ENCODE measurements around the gene SLC7A5. TPM values are rescaled to one million over a fixed set of nuclear protein-coding genes. Genes with fewer than 3 reads are reported as not detected.

The SLC7A5 gene
- total and polyA plus RNA-seq, 2 donors (not counting 3 experiments of a cell fraction or from before 2014, with no cell fraction given): 14.1 to 29.2 TPM

DNA sequence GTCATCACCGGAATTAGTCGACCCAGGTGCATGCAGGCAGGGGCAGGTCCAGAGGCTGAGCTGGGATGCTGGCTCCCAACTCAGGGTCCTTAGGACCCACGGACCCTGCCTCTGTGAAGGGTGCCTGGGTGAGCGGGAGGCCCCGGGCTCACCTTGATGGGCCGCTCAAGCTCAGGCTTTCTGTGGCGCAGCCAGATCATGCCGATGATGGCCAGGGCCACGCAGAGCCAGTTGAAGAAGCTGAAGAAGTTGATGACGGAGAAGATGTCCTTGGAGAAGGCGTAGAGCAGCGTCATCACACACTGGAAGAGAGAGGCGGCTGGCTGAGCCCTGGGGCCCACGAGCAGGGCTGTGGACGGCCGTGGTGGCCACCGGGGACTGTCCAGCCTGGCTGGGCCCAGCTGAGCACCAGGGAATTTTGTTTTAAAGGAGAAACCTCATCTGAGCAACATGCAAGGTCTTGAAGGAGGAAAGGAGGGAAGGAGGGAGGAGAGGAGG, 32.9 kb downstream of the SLC7A5 start:
- Histone ChIP-seq H3K4me1 (ENCODE audit: control insufficient read depth, extremely low read depth, insufficient read depth, low read length) (peaks cover 30% of the 10 kb centered on the region), H3K9me1 (replicated peaks; ENCODE audit: control insufficient read depth, extremely low read depth, insufficient read depth, low read length) (no peaks in the 10 kb centered on the region), H3K27me3 (ENCODE audit: control insufficient read depth in 2 of 2, insufficient read depth in 2 of 2, low read length in 2 of 2) (no peaks in the 10 kb centered on the region), H3K4me3 (replicated peaks in 1 of 3; ENCODE audit: insufficient read depth in 1 of 3, low read depth in 1 of 3, low read length in 3 of 3) (no peak overlapping the region), H3K36me3 (ENCODE audit: control insufficient read depth in 2 of 2, extremely low read depth in 1 of 2, insufficient read depth in 2 of 2, low read length in 2 of 2) (peaks cover 3 to 4% of the 10 kb centered on the region in 2 experiments), H3K9me3 (replicated peaks; ENCODE audit: control insufficient read depth, insufficient read depth, low read length) (no peaks in the 10 kb centered on the region), H3K4me2 (ENCODE audit: insufficient read depth, low read length) (peak overlapping the region; percentile 11), H2AFZ (ENCODE audit: low read depth, low read length) (no peak overlapping the region), H3K79me2 (ENCODE audit: control insufficient read depth, insufficient read depth, low read length) (peaks cover 1% of the 10 kb centered on the region), H3K27ac (ENCODE audit: insufficient read depth, low read depth, low read length) (peak overlapping the region; percentile 93), H4K20me1 (replicated peaks; ENCODE audit: control insufficient read depth, extremely low read depth, insufficient read depth, low read length) (no peaks in the 10 kb centered on the region), H3K9ac (replicated peaks; ENCODE audit: extremely low read depth, insufficient read depth, low read length) (peak overlapping the region; percentile 67)
- DNase-seq (ENCODE audit: low read depth, low spot score): no peak
- no peak for FAIRE-seq
- intact Hi-C loops (cut with micrococcal nuclease) (loop anchor here (2.0 kb wide), 1 partner anchor 58 kb away; no protein-coding TSS in a partner anchor), dilution Hi-C loops (cut with MboI; ENCODE audit: extremely low pct_ligation_motif_present, low sequenced_read_pairs) (no loop called here)
- TF ChIP-seq, protein P1, sequence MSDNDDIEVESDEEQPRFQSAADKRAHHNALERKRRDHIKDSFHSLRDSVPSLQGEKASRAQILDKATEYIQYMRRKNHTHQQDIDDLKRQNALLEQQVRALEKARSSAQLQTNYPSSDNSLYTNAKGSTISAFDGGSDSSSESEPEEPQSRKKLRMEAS (IDR thresholded peaks at IDR 0.05; ENCODE audit: insufficient read depth, insufficient read length): no peak
- TF ChIP-seq POLR2A (IDR thresholded peaks at IDR 0.05; ENCODE audit: low read depth, low read length) (no peak), MYC (IDR thresholded peaks at IDR 0.05; ENCODE audit: low read depth, low read length) (no peak)
- TF ChIP-seq, protein P2, sequence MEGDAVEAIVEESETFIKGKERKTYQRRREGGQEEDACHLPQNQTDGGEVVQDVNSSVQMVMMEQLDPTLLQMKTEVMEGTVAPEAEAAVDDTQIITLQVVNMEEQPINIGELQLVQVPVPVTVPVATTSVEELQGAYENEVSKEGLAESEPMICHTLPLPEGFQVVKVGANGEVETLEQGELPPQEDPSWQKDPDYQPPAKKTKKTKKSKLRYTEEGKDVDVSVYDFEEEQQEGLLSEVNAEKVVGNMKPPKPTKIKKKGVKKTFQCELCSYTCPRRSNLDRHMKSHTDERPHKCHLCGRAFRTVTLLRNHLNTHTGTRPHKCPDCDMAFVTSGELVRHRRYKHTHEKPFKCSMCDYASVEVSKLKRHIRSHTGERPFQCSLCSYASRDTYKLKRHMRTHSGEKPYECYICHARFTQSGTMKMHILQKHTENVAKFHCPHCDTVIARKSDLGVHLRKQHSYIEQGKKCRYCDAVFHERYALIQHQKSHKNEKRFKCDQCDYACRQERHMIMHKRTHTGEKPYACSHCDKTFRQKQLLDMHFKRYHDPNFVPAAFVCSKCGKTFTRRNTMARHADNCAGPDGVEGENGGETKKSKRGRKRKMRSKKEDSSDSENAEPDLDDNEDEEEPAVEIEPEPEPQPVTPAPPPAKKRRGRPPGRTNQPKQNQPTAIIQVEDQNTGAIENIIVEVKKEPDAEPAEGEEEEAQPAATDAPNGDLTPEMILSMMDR (IDR thresholded peaks at IDR 0.05; ENCODE audit: extremely low read depth in 1 of 2, insufficient read depth in 1 of 2, low read depth in 1 of 2, low read length in 2 of 2): no peak
- TSS peak; percentile 9 for BruUV-seq (replicated peaks)
- ChIA-PET CTCF (interaction anchor here (0.6 to 10.5 kb wide), 10 partner anchors 9 to 57 kb away, joined by 3 to 177 read pairs (median 6); no protein-coding TSS in a partner anchor), POLR2A (interaction anchor here (1.2 to 1.8 kb wide), 3 partner anchors 32 to 70 kb away, joined by 5 to 12 read pairs (median 11); partner anchors contain the start of genes KLHDC4 and SLC7A5)

DNA sequence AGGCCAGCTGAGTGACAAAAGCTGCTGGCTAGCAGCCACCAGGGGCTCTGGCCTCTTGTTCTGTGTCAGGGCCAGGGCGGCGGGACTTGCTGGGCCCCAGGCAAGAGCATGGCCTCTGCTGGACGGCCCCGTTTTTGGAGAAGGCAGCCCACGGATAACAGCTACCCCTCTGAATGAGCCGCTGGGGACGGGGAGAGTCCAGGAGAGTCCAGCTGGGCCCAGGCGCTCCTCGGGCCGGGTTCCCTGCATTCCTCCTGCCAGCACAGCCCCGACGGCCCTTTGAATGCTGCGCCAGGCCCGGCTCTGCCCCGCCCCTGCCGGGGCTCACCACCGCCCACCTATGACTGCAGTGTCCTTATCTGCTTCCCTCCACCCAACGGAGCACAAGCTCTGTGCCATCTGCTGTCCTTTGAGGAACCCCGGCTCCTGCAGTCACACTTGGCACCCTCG, 33.4 kb downstream of the SLC7A5 start:
- no peak overlapping the region for H2AFZ ChIP-seq (ENCODE audit: low read depth, low read length)
- dilution Hi-C loops (cut with MboI; ENCODE audit: extremely low pct_ligation_motif_present, low sequenced_read_pairs): no loop called here
- H3K4me2 ChIP-seq (ENCODE audit: insufficient read depth, low read length): no peak overlapping the region
- POLR2A ChIA-PET: interaction anchor here (1.6 to 1.8 kb wide), 2 partner anchors 33 to 56 kb away, joined by 11 to 12 read pairs; partner anchors contain the start of gene SLC7A5
- DNase-seq (ENCODE audit: low read depth, low spot score) (no peak), FAIRE-seq (no peak)
- H4K20me1 ChIP-seq (replicated peaks; ENCODE audit: control insufficient read depth, extremely low read depth, insufficient read depth, low read length): no peaks in the 10 kb centered on the region
- peaks cover 3 to 8% of the 10 kb centered on the region in 2 experiments for H3K36me3 ChIP-seq (ENCODE audit: control insufficient read depth in 2 of 2, extremely low read depth in 1 of 2, insufficient read depth in 2 of 2, low read length in 2 of 2)
- peaks cover 30% of the 10 kb centered on the region for H3K4me1 ChIP-seq (ENCODE audit: control insufficient read depth, extremely low read depth, insufficient read depth, low read length)
- H3K27me3 ChIP-seq (ENCODE audit: control insufficient read depth in 2 of 2, insufficient read depth in 2 of 2, low read length in 2 of 2): no peaks in the 10 kb centered on the region
- intact Hi-C loops (cut with micrococcal nuclease): loop anchor here (2.0 kb wide), 1 partner anchor 57 kb away; no protein-coding TSS in a partner anchor
- no peaks in the 10 kb centered on the region for H3K79me2 ChIP-seq (ENCODE audit: control insufficient read depth, insufficient read depth, low read length)
- H3K4me3 ChIP-seq (replicated peaks in 1 of 3; ENCODE audit: insufficient read depth in 1 of 3, low read depth in 1 of 3, low read length in 3 of 3): no peak overlapping the region
- H3K9ac ChIP-seq (replicated peaks; ENCODE audit: extremely low read depth, insufficient read depth, low read length): no peak overlapping the region
- H3K9me3 ChIP-seq (replicated peaks; ENCODE audit: control insufficient read depth, insufficient read depth, low read length): no peaks in the 10 kb centered on the region
- H3K9me1 ChIP-seq (replicated peaks; ENCODE audit: control insufficient read depth, extremely low read depth, insufficient read depth, low read length): no peaks in the 10 kb centered on the region
- TF ChIP-seq POLR2A (IDR thresholded peaks at IDR 0.05; ENCODE audit: low read depth, low read length) (no peak), FOS (IDR thresholded peaks at IDR 0.05; ENCODE audit: borderline replicate concordance, insufficient read depth, low read length) (no peak), MYC (IDR thresholded peaks at IDR 0.05; ENCODE audit: low read depth, low read length) (no peak), EZH2 (IDR thresholded peaks at IDR 0.05; ENCODE audit: borderline replicate concordance, low read depth, low read length, severe bottlenecking) (no peak), GATA2 (IDR thresholded peaks at IDR 0.05; ENCODE audit: insufficient read depth, insufficient read length, low read depth, low read length) (no peak), POLR2AphosphoS5 (IDR thresholded peaks at IDR 0.05; ENCODE audit: insufficient read depth, low read depth, low read length) (no peak), JUN (IDR thresholded peaks at IDR 0.05; ENCODE audit: borderline replicate concordance, insufficient read depth, insufficient read length, low read depth) (no peak)
- TF ChIP-seq, protein P1 (IDR thresholded peaks at IDR 0.05; ENCODE audit: insufficient read depth, insufficient read length): no peak
- TF ChIP-seq, protein P2 (IDR thresholded peaks at IDR 0.05; ENCODE audit: extremely low read depth in 1 of 2, insufficient read depth in 1 of 2, low read depth in 1 of 2, low read length in 2 of 2): no peak
- CTCF ChIA-PET: interaction anchor here (0.6 to 10.5 kb wide), 7 partner anchors 8 to 56 kb away, joined by 3 to 177 read pairs (median 13); no protein-coding TSS in a partner anchor
- no TSS peak for BruUV-seq (replicated peaks)
- H3K27ac ChIP-seq (ENCODE audit: insufficient read depth, low read depth, low read length): peak overlapping the region; percentile 93
